D341Med (cell line): ENCODE results near the gene NAP1L4.
"Not testable (repeated sequence)": the region's sequence is repeated elsewhere in the genome, so short reads cannot be mapped to it uniquely, and the experiment has no call there.

Source experiments
- DNase-seq: peaks from one replicate; pipeline ENCODE4 v3.0.0; 2012; ENCODE audit warnings: low spot score

Gene NAP1L4

GRCh38 chr11:2921742-2922493 lies 70.2 kb downstream of the NAP1L4 start:
- no peak for DNase-seq

GRCh38 chr11:2921261-2921660 lies 70.9 kb downstream of the NAP1L4 start:
- DNase-seq: no peak

DNA sequence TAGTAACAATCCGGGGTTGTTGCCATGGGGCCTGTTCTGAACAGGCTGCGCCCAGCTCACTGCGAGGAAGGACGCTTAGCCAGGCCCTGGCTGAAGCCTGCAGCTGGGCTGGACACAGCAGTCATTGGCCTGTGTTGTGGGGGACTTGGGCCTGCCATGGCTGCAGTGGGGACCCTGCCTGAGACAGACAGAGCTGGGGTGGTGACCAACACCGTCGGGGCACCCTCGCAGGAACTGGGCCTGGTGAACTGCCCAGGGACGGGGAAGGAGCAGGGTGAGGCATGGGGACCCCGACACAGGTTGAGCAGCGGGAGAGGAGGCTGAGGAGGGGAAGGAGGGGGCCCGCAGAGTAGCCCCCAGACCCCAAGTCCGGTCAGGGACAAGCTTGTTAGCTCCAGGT lies 71.8 kb downstream of the NAP1L4 start:
- DNase-seq: no peak

- DNase-seq: no peak
These were observed 72.3 kb downstream of the NAP1L4 start for GRCh38 chr11:2919837-2920236.

- no peak for DNase-seq
These were observed 72.9 kb downstream of the NAP1L4 start for GRCh38 chr11:2919188-2919587.

GRCh38 chr11:2917842-2918490 lies 74.2 kb downstream of the NAP1L4 start:
- no peak for DNase-seq

GRCh38 chr11:2916892-2917645 lies 75.1 kb downstream of the NAP1L4 start:
- no peak for DNase-seq

DNA sequence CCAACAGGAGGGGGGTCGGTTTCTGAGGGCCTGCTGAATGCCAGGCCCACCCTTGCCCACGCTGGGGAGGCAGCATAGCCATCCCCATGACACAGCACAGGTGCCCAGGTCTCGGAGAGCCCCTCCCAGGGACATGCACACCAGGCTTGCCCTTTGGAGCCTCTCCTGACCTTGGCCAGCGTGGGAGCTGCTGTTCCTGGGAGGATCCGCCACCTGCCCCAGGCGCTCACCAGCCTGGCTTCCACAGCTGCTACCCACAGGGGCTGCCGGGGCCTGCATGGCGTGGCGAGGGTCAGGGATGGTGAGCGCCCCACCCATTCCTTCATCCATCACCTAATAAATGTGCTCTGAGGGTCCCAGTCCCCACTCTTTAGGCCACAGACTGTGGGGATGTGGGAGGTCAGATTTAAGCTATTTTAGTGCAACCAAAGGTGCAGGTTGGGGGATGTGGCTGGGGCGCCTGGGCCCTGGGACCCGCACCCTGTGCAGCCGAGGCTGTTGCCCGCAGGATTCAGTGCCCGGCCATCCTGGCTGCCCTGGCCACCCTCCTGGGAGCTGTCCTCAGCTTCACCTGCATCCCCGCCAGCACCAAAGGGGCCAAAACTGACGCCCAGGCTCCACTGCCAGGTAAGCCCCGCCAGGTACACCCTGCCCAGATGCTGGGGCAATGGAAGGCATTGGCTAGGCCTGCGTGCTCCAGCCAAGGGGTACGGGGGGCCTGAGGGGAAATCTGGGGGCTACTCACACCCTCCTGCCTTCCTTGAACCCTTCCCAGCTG lies 75.8 kb downstream of the NAP1L4 start:
- no peak for DNase-seq

- DNase-seq: no peak
These were observed 76.7 kb downstream of the NAP1L4 start for GRCh38 chr11:2915473-2915872.

DNA sequence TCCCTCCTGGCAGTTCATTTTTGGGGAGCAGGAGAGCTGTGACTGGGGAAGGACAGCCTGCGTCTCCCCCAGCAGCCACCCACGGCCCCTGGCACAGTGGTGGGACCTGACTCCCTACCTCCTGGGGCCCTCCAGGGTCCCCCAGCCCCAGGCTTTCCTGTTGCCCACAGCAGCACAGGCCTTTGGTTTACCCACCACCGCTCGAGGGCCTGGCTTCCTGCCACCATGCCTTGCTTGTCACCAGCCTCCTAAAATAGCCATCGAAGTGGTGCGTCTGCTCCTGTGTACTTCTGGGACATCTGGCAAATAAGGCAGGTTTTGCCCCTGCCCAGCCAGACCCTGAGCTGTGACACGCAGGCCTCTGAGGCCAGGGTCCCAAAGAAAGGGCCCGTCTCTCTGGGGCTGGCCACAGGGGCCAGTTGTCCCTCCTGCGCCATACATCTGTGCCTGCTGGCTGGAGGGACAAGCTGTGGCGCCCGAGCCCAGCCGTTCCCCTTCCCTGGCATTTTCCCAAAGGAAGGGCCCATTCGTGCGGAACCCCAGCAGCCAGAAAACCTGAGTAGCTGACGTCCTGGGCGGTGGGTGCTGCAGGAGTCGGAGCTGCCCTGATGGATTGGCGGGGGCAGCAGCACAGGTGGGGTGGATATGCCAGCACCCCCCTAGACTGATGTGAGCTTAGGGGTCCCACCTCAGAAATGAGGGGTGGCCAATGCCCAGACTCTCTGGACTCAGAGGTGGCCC lies 77.5 kb downstream of the NAP1L4 start:
- no peak for DNase-seq

DNA sequence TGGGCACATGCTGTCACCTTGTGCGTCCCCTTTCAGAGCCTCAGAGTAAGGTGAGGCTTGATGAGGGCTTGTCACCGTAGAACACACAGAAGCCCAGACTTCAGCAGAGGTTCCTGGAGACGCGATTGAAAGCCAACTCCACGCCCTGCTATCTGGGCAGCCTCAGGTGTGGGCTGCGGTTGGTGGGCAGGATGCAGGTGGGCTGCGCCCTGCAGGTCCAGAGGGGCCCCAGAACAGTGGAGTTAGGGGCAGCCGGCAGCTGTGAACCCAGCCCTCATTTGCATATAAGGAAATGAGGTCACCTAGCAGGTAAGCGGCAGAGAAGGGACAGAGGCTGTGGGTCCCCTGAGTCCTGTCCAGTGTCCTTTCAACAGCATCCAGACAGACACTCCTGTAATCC lies 78.4 kb downstream of the NAP1L4 start:
- DNase-seq: no peak

GRCh38 chr11:2913019-2913431 lies 79.1 kb downstream of the NAP1L4 start:
- DNase-seq: no peak

GRCh38 chr11:2912498-2912897 lies 79.6 kb downstream of the NAP1L4 start:
- no peak for DNase-seq

GRCh38 chr11:2911785-2912391 lies 80.2 kb downstream of the NAP1L4 start:
- DNase-seq: no peak

- no peak for DNase-seq
These were observed 80.9 kb downstream of the NAP1L4 start for GRCh38 chr11:2911088-2911784.

DNA sequence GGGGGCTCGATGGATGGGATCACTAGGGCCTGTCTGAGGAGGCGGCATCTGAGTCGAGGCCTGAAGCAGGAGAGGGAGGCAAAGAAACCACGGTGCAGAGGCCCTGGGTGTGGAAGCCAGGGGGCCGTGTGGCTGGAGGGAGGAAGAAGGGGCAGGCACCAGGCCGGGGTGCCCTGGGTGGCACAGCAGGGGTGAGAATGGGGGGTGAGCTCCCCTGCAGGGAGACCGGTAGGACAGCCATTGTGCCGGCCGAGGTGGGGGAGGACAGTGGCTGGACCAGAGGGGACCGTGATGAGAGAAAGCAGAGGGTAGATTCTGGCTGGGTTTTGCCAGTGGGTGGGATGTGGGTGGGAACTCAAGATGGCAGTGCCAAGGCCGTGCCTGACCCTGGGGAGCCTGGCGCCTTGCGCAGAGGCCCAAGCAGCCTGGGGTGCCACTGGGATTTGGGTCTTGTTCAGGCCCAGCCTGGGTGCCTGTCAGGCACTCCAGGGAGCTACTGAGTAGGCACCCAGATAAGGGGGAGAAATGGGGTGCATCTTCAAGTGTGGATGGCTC lies 81.7 kb downstream of the NAP1L4 start:
- DNase-seq: no peak

GRCh38 chr11:2909133-2909902 lies 82.8 kb downstream of the NAP1L4 start:
- no peak for DNase-seq

- no peak for DNase-seq
These were observed 84.0 kb downstream of the NAP1L4 start for GRCh38 chr11:2908130-2908529.

DNA sequence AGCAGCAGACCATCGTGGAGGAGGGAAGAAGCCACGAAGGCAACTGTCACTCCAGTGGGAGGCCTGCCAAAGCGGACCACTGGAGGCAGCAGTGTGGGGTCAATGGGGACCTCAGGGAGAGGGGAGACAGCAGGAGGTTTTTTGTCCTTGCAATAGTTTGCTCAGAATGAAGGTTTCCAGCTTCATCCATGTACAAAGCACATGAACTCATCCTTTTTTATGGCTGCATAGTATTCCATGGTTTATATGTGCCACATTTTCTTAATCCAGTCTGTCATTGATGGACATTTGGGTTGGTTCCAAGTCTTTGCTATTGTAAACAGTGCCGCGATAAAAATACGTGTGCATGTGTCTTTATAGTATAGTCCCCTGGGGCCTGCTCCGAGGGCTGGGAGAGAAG lies 86.8 kb downstream of the NAP1L4 start:
- not testable (repeated sequence) for DNase-seq
